ENCODE results near the gene WDR47.

The WDR47 gene

GRCh38 chr1:108925920-108926319 lies 116.0 kb downstream of the WDR47 start:
- no peaks in the 10 kb centered on the region for H3K27me3 ChIP-seq
- no peak overlapping the region for H3K27ac ChIP-seq
- H3K36me3 ChIP-seq = peaks cover 95% of the 10 kb centered on the region
- H3K4me3 ChIP-seq (ENCODE audit: low read depth in 1 of 2, low read length in 1 of 2) = no peak overlapping the region
- no peak for TF ChIP-seq CTCF (IDR thresholded peaks at IDR 0.05)
- H3K9me3 ChIP-seq = no peaks in the 10 kb centered on the region
- no peaks in the 10 kb centered on the region for H3K4me1 ChIP-seq (ENCODE audit: control insufficient read depth in 1 of 2, insufficient read depth in 1 of 2, low read depth in 1 of 2, low read length in 1 of 2)

Data from neutrophil (primary cell).